Hematopoietic multipotent progenitor cell treated with erythropoietin and hydrocortisone succinate and interleukin-3 and kit ligand, for 6 days (in vitro differentiated cells): ENCODE measurements around the gene P2RX5.

Experiments used
- DNase-seq: peaks from one replicate; pipeline ENCODE4 v3.0.0-alpha.2; 2015

Gene P2RX5

DNA sequence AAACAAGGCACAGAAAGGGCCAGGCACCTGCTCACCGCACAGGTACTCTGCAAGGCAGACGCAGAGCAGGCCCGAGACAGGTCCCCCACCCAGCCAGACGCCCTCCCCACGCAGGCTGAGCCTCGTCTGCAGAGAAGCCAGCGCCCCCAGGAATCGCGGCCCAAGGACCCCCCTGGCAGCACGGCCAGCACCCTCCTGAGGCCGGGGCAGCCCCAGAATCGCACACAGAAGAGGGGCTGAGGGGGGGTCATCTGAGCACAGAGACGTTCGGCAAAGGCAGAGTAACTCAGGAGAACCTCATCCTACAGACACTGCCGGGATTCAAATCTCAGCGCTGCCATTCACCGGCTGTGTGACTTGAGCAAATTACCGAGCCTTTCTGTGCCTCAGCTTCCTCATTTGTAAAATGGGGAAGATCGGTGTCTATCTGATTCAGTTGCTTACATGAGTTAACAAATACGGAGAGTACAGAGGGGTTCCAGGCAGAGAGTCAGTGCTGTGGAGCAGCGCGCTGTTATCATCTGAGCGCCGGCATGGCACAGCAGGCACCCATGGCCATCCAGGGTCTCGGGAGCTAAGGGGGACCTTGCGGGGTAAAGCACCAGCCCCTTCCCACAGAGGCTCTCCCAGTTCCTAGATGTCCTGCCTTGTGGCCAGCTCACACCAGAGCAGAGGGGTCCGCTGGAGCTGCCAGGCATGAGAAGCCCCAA lies 17.0 kb downstream of the P2RX5 start:
- DNase-seq, result no peak

DNA sequence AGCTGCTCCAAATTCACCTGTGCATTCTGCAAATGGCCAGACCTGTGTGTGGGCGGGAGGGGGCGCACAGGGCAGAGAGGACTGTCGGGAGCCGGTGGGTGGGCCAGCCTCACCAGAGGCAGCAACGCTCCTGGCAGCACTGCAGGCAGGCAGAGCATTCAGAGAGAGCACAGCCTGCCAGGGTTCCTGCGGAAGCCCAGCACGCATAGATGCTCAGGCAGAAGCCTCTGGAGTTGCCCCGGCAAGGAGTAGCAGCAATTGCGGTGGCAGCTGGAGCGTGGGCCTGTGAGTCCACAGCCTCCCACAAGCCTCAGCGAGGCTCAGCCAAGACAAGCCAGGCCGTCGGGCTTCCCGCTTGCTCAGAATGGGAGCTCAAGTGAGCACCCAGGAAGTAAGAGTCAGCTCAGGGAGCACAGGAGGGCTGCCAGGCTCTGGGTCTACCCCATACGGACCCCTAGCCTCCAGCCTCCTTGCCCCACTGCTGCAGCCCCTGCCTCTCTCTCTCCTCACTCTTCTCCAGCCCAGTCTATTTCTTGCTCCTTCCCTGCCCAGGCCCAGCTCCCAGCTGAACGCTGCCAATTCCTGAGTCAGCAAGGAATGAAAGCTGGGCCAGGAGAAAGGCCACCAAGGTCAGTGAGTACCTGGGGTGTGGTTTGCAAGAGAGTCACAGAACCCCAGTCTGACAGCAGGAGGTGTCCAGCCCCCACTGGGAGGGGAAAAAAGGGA lies 17.7 kb downstream of the P2RX5 start:
- no peak for DNase-seq

- no peak for DNase-seq
Observed at GRCh38 chr17:3675886-3676285, 20.1 kb downstream of the P2RX5 start.

DNA sequence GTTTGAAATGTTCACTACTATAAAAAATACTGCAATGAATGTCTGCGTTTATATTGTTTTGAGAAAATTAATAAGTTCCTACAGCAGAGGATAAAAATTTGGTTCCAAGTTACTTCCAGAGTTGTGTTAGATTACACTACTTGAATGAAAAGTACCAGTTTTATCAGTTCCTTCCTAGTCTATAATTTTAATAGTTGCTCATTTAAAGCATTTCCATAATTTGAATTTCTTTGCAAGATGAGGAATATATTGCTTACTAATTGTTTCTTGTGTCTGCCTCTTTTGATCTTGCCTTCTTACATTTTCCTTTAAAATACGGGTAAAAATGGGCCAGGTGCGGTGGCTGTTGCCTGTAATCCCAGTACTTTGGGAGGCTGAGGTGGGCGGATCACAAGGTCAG lies 23.4 kb downstream of the P2RX5 start:
- DNase-seq, result no peak

- DNase-seq, result peak; percentile 28
Observed at GRCh38 chr17:3669548-3669947, 26.4 kb downstream of the P2RX5 start.

DNA sequence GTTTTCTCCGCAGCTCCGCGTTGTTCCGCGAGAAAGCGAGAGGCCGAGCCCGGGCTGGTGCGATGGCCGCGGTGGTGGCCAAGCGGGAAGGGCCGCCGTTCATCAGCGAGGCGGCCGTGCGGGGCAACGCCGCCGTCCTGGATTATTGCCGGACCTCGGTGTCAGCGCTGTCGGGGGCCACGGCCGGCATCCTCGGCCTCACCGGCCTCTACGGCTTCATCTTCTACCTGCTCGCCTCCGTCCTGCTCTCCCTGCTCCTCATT lies 26.9 kb downstream of the P2RX5 start:
- DNase-seq, result no peak

- peak; percentile 99 for DNase-seq
Observed at GRCh38 chr17:3668279-3669084, 27.5 kb downstream of the P2RX5 start, which contains the start of the genes EMC6 and TAX1BP3. Gene EMC6, plus strand, starts transcription at chr17:3668812. Its CDS starts 335 bp downstream, at chr17:3669147. Gene TAX1BP3, minus strand, starts transcription at chr17:3668578. Its CDS starts 52 bp downstream, at chr17:3668526.

GRCh38 chr17:3667366-3668278 lies 28.3 kb downstream of the P2RX5 start:
- peak; percentile 92 for DNase-seq

DNA sequence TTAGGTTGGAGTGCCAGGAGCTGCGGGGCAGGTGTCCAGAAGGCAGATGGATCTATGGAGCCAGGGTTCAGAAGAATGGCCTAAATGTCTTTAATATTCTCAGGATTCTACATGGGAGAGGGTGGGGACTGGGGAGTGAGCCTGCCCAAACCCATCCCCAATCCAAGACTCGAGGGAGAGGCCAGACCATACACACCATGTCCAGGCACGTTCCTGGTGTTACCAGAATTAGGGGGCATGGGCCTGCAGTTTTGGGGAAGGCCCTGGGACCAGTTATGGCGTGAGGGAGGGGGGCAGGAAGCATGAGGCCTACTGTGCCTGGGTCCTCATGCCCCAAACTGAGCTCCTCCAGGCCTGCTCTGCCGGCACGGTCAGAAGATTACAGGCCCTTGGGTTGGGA lies 29.4 kb downstream of the P2RX5 start:
- DNase-seq, result no peak

- DNase-seq, result no peak
Observed at GRCh38 chr17:3665834-3666233, 30.1 kb downstream of the P2RX5 start.

DNA sequence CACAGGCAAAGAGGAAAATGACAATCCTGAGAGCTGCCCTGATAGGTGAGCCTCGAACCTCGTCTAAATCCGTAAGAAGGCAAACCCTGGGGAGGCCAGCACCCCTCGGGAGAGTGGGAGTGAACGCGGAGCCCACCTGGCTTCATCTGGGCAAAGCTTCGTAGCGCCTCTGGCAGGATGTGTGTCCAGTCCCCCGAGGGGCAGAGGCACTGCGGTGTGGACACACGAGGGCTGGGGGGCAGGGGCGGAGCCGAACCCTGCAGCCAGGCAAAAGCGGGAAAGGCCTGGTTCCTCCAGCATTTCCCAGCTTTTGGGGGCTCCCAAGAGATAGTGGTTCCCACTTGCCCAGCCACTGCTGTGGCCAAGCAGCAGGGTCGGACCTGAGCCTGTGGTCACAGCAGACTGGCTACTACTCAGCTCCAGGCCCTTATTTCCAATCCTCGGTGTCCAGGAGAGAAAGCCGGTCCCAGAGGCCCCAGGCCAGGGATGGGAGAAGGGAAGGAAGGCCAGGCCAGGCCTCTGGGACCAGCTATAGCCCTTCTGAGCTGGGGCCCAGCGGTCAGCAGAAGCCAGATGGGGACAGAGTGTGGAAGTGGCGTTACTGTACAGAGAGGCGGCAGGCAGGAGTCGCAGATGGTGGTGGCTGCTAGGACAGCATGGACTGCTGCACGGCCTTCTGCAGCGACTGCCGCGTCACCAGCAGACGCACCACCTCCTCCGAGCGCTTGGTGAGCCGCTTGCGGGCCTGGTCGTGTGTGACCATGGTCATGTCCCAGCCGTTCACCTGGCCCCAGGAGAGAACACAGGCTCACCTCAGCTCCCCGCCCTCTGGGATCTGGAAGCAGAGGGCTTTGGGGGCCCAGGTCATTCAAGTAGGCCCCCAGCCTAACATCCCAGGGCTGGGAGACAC lies 32.6 kb downstream of the P2RX5 start:
- DNase-seq, result no peak

DNA sequence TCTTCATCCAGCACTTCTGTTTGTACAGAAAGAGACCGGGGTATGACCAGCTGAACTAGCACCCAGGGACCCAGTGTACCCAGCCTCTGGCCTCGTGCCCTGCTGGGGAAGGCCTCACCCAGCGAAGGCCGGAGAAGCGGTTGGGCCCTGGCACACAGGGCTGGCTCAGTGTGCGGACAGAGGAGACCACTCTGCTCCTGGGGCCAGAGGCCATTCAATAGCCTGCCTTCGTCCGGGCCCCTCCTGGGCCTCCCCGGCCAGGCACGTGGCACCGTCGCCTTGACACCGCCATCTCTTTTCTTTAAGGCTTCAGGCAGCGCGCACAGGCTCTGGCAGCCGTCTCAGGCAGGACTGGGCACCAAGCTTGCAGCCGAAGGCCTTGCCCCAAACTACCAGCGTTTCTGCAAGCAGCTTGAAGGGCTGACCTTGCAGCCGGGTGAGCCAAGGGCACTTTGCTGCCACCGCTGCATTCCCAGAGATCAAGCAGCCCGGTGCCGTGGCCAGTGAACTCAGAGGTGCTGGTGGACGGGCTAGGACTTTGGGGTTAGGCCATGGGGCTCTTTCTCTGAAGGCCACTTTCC lies 35.6 kb downstream of the P2RX5 start:
- DNase-seq, result no peak

- no peak for DNase-seq
Observed at GRCh38 chr17:3659541-3660111, 36.3 kb downstream of the P2RX5 start.

DNA sequence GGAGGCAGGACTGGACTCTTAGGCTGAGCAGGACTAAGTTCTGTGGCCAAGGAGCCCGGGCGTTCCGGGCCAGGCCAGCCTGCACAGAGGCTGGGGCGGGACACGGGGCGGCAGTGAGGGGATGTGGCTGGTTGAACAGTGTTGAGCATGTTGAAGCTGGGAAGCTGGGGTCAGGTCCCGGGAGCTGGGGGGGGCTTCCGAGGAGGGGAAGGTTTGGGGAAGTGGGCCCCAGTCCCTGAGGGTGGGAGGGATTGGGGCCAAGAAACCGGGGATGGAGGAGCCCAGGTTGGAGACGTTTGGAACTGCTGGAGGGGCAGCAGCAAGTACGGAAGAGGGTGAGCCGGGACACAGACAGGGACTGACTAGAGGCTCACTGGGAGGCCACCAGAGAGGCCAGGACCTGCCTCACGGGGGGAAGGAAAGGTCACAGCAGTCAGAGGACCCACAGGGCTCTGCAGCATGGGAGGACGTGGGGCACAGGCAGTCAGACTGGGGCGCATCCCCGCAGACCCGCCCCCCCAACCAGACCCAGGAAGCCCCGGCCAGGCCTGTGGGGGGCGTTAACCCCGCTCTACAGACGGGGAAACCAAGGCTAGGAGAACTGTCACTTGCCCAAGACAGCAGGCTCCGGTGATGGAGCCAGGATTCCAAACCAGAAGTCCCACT lies 37.0 kb downstream of the P2RX5 start:
- DNase-seq, result no peak

- DNase-seq, result no peak
Observed at GRCh38 chr17:3657874-3658783, 37.8 kb downstream of the P2RX5 start.

DNA sequence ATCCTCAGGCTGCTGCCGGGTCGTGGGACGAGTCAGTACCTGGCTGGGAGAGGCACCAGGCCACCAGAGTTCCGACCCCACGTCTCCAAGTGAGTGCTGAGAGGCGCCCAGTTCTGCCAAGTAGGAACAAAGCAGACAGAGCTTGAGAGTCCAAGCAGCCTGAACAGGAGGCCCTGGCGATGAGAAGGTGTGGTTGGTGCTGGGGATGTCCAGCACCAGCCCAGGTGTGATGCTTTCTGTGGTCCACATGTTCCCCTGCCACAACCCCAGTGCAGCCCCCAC lies 38.4 kb downstream of the P2RX5 start:
- DNase-seq, result no peak

DNA sequence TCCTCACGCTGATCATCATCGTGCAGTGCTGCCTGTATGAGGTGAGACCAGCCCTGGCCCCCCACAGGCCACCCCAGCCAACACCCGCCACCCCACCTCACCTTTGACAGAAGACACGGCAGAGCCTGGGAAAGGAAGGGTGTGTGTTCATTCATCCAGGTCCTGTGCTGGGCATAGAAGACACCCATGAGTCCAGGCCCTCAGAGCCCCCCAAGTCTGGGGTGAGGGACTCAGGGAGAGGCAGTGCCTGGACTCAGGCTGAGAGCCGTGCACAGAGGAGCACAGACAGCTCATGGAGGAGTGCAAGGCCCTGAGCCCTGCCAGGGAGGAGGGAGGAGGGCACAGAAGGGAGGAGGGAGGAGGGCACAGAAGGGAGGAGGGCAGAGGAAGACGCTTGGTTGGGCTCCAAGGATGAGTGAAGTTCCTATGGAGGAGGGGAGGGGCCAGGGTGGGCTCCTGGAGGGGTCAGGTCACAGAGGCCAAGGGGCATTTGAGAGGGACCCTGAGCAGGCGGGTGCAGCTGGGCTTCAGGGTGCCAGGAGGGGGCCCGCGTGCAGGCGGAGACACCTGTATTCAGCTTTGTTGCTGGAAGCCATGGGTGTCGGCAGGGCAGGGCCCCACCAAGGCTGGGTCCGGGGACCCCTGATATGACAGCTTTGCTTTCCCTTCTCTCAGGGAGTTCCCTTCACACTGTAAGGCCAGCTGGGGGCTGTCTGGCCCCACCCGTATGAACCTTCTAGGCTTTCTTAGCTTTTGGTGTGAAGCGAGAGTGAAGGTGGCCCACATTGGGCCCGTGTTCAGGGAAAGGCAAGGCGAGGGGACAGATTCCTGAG lies 39.0 kb downstream of the P2RX5 start:
- no peak for DNase-seq

- no peak for DNase-seq
Observed at GRCh38 chr17:3656353-3656752, 39.6 kb downstream of the P2RX5 start.

DNA sequence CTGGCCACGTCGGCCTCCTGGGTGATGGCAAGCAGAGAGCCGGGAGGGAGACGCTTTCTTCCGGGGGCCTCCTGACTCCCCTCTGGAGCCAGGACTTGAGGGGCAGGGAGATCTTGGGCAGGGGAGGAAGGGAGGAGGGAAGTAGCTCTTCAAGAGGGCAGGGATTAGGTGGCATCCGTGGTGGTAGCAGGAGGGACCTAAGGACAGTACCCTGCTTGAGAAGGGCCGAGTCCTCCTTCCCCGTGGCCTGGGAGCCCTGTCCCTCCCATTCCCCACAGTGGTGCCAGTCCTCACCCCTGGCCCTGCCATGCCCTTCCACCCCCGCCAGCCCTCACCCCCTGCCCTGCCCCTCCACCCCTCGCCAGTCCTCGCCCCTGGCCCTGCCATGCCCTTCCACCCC lies 40.2 kb downstream of the P2RX5 start:
- DNase-seq, result no peak
